Measurements from ENCODE around the gene MINPP1.

MINPP1 gene

DNA sequence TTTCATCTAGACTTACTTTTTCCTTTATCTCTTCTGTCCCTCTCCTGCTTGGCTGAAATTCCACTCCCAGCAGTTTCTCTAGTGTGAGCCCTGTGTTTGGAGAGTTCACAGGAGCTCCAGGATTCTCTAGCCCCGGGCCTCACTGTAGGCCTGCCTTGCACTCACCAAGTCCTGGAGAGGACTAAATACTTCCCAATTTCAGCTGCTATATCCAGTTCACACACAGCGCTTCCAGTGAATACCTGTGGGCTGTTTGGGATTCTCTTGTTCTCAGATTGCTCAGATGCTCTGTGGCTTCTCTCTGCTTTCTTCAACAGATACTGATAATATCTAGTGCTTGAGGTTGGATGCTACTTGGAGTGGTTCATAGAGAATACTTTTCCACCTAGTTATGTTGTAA, 46.0 kb downstream of the MINPP1 start:
- H3K27ac ChIP-seq, result no peak overlapping the region
- no peak overlapping the region for H3K9ac ChIP-seq (ENCODE audit: insufficient read length)
- no peak for DNase-seq (ENCODE audit: low read depth, low spot score)
- H3K9me3 ChIP-seq (ENCODE audit: low read depth, low read length), result no peaks in the 10 kb centered on the region
- H3K36me3 ChIP-seq (ENCODE audit: insufficient read depth, low read length), result no peaks in the 10 kb centered on the region
- TF ChIP-seq FOXP2 (optimal IDR thresholded peaks at IDR 0.05; ENCODE audit: control extremely low read depth, extremely low read length, insufficient read depth) (no peak), POLR2AphosphoS5 (IDR thresholded peaks at IDR 0.05; ENCODE audit: borderline replicate concordance, low read depth, low read length) (no peak), EZH2 (IDR thresholded peaks at IDR 0.05) (no peak)
- no peak overlapping the region for H3K4me3 ChIP-seq

DNA sequence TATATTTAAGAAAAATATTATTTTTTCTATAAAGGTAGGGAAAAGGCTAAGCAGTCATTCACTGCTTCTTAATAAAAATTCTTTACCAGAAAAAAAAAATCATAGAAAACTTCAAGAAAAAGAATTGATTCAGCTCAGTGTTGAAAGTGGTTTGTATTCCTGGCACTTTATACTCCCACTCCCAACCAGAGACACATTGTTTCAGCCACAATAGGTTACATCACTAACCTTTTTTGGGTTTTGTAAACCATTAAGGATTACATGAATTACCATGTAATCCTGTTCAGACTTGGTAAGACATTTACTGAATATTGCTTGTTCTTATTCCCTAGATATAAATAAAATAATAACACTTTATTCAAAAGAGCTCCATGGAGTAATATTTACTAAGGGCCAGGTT, 46.6 kb downstream of the MINPP1 start:
- Histone ChIP-seq H3K9me3 (ENCODE audit: low read depth, low read length) (no peaks in the 10 kb centered on the region), H3K4me3 (no peak overlapping the region), H3K27ac (no peak overlapping the region), H3K36me3 (ENCODE audit: insufficient read depth, low read length) (no peaks in the 10 kb centered on the region), H3K9ac (ENCODE audit: insufficient read length) (no peak overlapping the region)
- no peak for DNase-seq (ENCODE audit: low read depth, low spot score)
- no peak for TF ChIP-seq EZH2 (IDR thresholded peaks at IDR 0.05)
- TF ChIP-seq POLR2AphosphoS5 (IDR thresholded peaks at IDR 0.05; ENCODE audit: borderline replicate concordance, low read depth, low read length), result no peak
- no peak for TF ChIP-seq FOXP2 (optimal IDR thresholded peaks at IDR 0.05; ENCODE audit: control extremely low read depth, extremely low read length, insufficient read depth)

- H3K27ac ChIP-seq, result no peak overlapping the region
- no peaks in the 10 kb centered on the region for H3K36me3 ChIP-seq (ENCODE audit: insufficient read depth, low read length)
- DNase-seq (ENCODE audit: low read depth, low spot score), result no peak
- no peak for TF ChIP-seq POLR2AphosphoS5 (IDR thresholded peaks at IDR 0.05; ENCODE audit: borderline replicate concordance, low read depth, low read length)
- no peak for TF ChIP-seq FOXP2 (optimal IDR thresholded peaks at IDR 0.05; ENCODE audit: control extremely low read depth, extremely low read length, insufficient read depth)
- no peak for TF ChIP-seq EZH2 (IDR thresholded peaks at IDR 0.05)
- no peak overlapping the region for H3K4me3 ChIP-seq
- H3K9ac ChIP-seq (ENCODE audit: insufficient read length), result no peak overlapping the region
- no peaks in the 10 kb centered on the region for H3K9me3 ChIP-seq (ENCODE audit: low read depth, low read length)
Measured at GRCh38 chr10:87552248-87552929, 47.7 kb downstream of the MINPP1 start.

DNA sequence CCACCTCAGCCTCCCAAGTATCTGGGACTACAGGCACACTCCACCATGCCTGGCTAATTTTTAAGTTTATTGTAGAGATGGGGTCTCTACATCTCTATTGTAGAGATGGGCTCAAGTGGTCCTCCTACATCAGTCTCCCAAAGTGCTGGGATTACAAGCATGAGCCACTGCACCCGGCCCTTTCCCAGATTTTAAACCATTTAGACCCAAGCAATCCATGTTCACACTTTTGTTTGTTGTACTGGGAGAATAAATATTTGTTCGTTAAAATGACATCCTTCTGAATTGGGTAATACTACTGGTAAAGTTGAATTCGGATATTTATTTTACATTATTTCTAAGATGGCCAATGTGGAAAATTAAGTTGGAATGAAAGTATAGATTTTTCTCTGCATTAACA, 52.7 kb downstream of the MINPP1 start:
- Histone ChIP-seq H3K9me3 (ENCODE audit: low read depth, low read length) (no peaks in the 10 kb centered on the region), H3K36me3 (ENCODE audit: insufficient read depth, low read length) (no peaks in the 10 kb centered on the region), H3K9ac (ENCODE audit: insufficient read length) (no peak overlapping the region), H3K4me3 (no peak overlapping the region), H3K27ac (no peak overlapping the region)
- TF ChIP-seq POLR2AphosphoS5 (IDR thresholded peaks at IDR 0.05; ENCODE audit: borderline replicate concordance, low read depth, low read length), result no peak
- no peak for TF ChIP-seq EZH2 (IDR thresholded peaks at IDR 0.05)
- TF ChIP-seq FOXP2 (optimal IDR thresholded peaks at IDR 0.05; ENCODE audit: control extremely low read depth, extremely low read length, insufficient read depth), result no peak
- no peak for DNase-seq (ENCODE audit: low read depth, low spot score)

DNA sequence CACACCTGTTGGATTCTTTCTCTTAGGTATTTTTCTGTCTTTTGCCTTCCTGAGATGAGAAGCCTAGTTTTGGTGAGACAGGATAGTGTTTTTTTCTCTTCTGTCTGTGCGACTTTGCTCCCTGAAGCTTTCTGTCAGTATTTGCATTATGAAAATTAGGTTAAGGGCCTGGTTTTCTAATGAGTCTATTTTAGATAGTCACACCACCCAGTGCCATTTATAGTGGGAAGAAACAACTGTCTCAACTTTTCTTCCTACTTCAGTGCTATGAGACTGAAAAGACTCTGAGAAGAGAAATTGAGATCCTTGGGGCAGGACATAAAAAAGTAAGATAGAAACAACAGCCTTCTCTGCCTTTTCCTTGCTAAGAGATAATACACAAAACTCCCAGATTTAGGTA, 53.6 kb downstream of the MINPP1 start:
- no peak overlapping the region for H3K4me3 ChIP-seq

DNA sequence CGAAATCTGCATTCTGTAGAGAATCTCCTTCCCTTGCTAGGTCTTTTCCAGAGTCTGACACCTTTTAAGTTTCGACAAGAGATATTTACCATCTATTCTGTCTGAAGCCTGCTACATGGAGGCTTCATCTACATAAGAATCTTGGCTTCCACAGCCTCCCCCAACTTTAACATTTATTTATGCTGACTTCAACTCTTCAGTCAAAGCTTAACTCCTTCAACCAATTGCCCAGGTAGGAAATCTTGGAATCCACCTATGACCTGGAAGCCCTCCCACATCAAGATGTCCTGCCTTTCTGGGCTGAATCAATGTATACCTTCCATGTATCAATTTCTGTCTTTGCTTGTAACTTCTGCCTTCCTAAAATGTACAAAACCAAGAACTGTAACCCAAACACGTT, 54.7 kb downstream of the MINPP1 start:
- H3K27ac ChIP-seq, result no peak overlapping the region
- TF ChIP-seq FOXP2 (optimal IDR thresholded peaks at IDR 0.05; ENCODE audit: control extremely low read depth, extremely low read length, insufficient read depth) (no peak), POLR2AphosphoS5 (IDR thresholded peaks at IDR 0.05; ENCODE audit: borderline replicate concordance, low read depth, low read length) (no peak), EZH2 (IDR thresholded peaks at IDR 0.05) (no peak)
- no peaks in the 10 kb centered on the region for H3K9me3 ChIP-seq (ENCODE audit: low read depth, low read length)
- no peak overlapping the region for H3K4me3 ChIP-seq
- no peak overlapping the region for H3K9ac ChIP-seq (ENCODE audit: insufficient read length)
- no peak for DNase-seq (ENCODE audit: low read depth, low spot score)
- no peaks in the 10 kb centered on the region for H3K36me3 ChIP-seq (ENCODE audit: insufficient read depth, low read length)

More for the DNA sequence above, 53.6 kb downstream of the MINPP1 start:
- Histone ChIP-seq H3K27ac (no peak overlapping the region), H3K36me3 (ENCODE audit: insufficient read depth, low read length) (no peaks in the 10 kb centered on the region), H3K9me3 (ENCODE audit: low read depth, low read length) (no peaks in the 10 kb centered on the region), H3K9ac (ENCODE audit: insufficient read length) (no peak overlapping the region)
- no peak for TF ChIP-seq FOXP2 (optimal IDR thresholded peaks at IDR 0.05; ENCODE audit: control extremely low read depth, extremely low read length, insufficient read depth)
- no peak for TF ChIP-seq POLR2AphosphoS5 (IDR thresholded peaks at IDR 0.05; ENCODE audit: borderline replicate concordance, low read depth, low read length)
- TF ChIP-seq EZH2 (IDR thresholded peaks at IDR 0.05), result no peak
- no peak for DNase-seq (ENCODE audit: low read depth, low spot score)

DNA sequence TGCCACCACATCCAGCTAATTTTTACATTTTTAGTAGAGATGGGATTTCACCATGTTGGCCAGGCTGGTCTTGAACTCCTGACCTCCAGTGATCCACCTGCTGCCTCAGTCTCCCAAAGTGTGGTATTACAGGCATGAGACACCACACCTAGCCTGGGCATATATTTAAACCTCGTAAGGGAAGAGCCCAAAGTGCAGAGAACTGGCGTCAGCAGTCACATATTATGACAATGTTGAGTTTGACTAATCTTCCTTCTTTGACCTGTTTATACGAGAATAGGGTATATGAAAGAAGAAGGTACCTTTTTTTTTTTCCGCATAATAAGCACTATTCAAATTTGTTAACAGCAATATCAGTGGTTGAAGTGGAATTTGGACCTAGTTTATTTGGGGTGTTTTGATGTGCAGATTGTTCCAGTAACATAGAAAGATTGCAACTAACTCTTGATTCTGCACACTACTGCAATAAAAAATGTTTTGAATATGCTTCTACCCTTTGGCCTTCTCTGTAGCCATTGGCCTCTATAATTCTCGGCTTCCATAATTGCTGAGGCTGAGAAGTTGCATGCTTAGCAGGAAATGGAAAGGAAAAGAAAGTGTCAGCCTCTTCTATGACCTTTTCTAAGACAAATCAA, 55.9 kb downstream of the MINPP1 start:
- TF ChIP-seq POLR2AphosphoS5 (IDR thresholded peaks at IDR 0.05; ENCODE audit: borderline replicate concordance, low read depth, low read length) (no peak), EZH2 (IDR thresholded peaks at IDR 0.05) (no peak), FOXP2 (optimal IDR thresholded peaks at IDR 0.05; ENCODE audit: control extremely low read depth, extremely low read length, insufficient read depth) (no peak)
- no peak overlapping the region for H3K9ac ChIP-seq (ENCODE audit: insufficient read length)
- H3K9me3 ChIP-seq (ENCODE audit: low read depth, low read length), result no peaks in the 10 kb centered on the region
- no peaks in the 10 kb centered on the region for H3K36me3 ChIP-seq (ENCODE audit: insufficient read depth, low read length)
- H3K27ac ChIP-seq, result no peak overlapping the region
- H3K4me3 ChIP-seq, result no peak overlapping the region
- DNase-seq (ENCODE audit: low read depth, low spot score), result no peak

DNA sequence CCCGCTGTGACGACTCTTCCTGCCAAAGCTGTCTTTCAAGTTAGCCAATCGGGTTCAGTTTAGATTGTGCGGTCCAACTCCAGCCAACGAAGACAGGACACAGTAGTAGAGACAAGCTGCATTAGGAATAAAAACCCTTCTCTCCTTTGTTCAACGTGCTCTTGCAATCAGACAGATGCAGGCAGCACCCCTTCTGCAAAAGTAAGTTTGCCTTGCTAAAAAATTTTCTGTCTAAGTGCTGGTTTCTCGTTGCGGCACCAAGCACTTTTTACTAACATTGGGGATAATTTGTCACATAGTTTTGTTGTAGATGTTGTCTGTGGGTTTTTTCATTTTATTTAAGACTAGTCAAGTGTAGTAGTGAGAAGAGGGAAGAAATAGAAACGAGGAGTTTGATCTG, 58.1 kb downstream of the MINPP1 start:
- no peaks in the 10 kb centered on the region for H3K36me3 ChIP-seq (ENCODE audit: insufficient read depth, low read length)
- DNase-seq (ENCODE audit: low read depth, low spot score), result no peak
- no peaks in the 10 kb centered on the region for H3K9me3 ChIP-seq (ENCODE audit: low read depth, low read length)
- no peak overlapping the region for H3K27ac ChIP-seq
- H3K9ac ChIP-seq (ENCODE audit: insufficient read length), result no peak overlapping the region
- H3K4me3 ChIP-seq, result no peak overlapping the region
- TF ChIP-seq FOXP2 (optimal IDR thresholded peaks at IDR 0.05; ENCODE audit: control extremely low read depth, extremely low read length, insufficient read depth), result no peak
- no peak for TF ChIP-seq EZH2 (IDR thresholded peaks at IDR 0.05)
- TF ChIP-seq POLR2AphosphoS5 (IDR thresholded peaks at IDR 0.05; ENCODE audit: borderline replicate concordance, low read depth, low read length), result no peak
